Activated CD8-positive, alpha-beta memory T cell treated with anti-CD3 and anti-CD28 coated beads, Interleukin-2, amount 50 U/mL, for 48 hours (primary cell): ENCODE data around the gene RAB31.

Source experiments
- DNase-seq: peaks from one replicate; pipeline ENCODE4 v3.0.0-alpha.2; 2020

RAB31 gene

GRCh38 chr18:9694952-9695495 is 13.1 kb upstream of the RAB31 start:
- DNase-seq = no peak

GRCh38 chr18:9695605-9696004 is 12.5 kb upstream of the RAB31 start:
- DNase-seq = no peak

GRCh38 chr18:9696112-9696511 is 12.0 kb upstream of the RAB31 start:
- no peak for DNase-seq

- DNase-seq = no peak
These were observed 11.4 kb upstream of the RAB31 start for GRCh38 chr18:9696701-9697100.

GRCh38 chr18:9697121-9697520 is 11.0 kb upstream of the RAB31 start:
- DNase-seq = no peak

- no peak for DNase-seq
These were observed 9.6 kb upstream of the RAB31 start for GRCh38 chr18:9698497-9698896.

GRCh38 chr18:9700261-9700796 is 7.8 kb upstream of the RAB31 start:
- DNase-seq = no peak

GRCh38 chr18:9701609-9702349 is 6.3 kb upstream of the RAB31 start:
- DNase-seq = no peak

- DNase-seq = no peak
These were observed 3.6 kb upstream of the RAB31 start for GRCh38 chr18:9704233-9705118.

GRCh38 chr18:9705183-9705829 is 2.8 kb upstream of the RAB31 start:
- DNase-seq = no peak

- no peak for DNase-seq
These were observed 1.8 kb upstream of the RAB31 start for GRCh38 chr18:9706081-9706935.

GRCh38 chr18:9707381-9708056 is 582 bp upstream of the RAB31 start:
- DNase-seq = no peak

- no peak for DNase-seq
These were observed 568 bp downstream of the RAB31 start for GRCh38 chr18:9708434-9709303.

GRCh38 chr18:9709304-9709877 is 1.3 kb downstream of the RAB31 start:
- DNase-seq = no peak

- DNase-seq = no peak
These were observed 1.9 kb downstream of the RAB31 start for GRCh38 chr18:9710037-9710436.

GRCh38 chr18:9711361-9712129 is 3.4 kb downstream of the RAB31 start:
- no peak for DNase-seq

- DNase-seq = no peak
These were observed 4.1 kb downstream of the RAB31 start for GRCh38 chr18:9712130-9712577.

GRCh38 chr18:9712611-9713010 is 4.5 kb downstream of the RAB31 start:
- no peak for DNase-seq
